Activated CD4-positive, CD25-positive, alpha-beta regulatory T cell treated with anti-CD3 and anti-CD28 coated beads, Interleukin-2, amount 50 U/mL, for 16 hours (primary cell): ENCODE results near the gene EGFR.

Source experiments
- DNase-seq: peaks from one replicate; pipeline ENCODE4 v3.0.0-alpha.2; 2020; ENCODE audit warnings: low read depth, low spot score

The EGFR gene

DNA sequence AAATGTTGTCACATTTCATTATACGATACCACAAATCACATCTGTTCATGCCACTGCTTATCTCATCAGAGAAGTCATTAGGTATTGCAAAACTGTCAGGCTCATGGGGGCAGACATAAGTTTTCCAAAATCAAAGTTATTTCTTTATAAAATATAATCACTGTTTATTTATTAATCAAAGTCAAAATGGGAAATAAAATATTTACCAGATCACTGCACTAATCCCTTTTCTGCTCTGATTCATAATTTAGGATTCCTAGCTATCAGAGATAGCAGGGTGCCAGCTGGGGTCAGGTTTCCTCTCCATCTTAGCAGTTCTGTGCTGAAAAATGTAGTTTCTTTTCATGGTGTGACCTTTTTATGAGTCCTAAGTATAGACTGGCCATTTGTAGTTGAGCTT lies 228.6 kb downstream of the EGFR start:
- DNase-seq = no peak

DNA sequence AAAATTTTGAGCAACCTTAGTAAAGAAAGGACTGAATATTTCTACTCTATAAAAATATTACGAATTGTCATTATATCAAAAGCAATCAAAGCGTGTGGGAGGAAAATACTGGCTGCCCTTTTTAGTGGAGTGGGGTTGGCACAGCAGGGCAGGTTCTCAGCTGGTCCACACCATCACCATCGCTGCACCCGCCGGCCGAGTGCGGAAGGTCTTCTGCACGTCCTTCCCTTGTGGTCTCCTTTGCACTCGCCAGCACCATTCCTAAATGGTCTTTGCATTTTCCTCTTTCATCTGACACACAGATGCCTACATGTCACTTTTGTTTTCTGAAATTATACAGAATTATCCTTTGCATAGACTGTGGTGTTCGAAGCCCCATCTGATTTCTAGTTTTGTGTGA lies 229.7 kb downstream of the EGFR start:
- no peak for DNase-seq

GRCh38 chr7:55249332-55249731 lies 230.5 kb downstream of the EGFR start:
- DNase-seq = no peak

GRCh38 chr7:55250313-55250712 lies 231.5 kb downstream of the EGFR start:
- no peak for DNase-seq

DNA sequence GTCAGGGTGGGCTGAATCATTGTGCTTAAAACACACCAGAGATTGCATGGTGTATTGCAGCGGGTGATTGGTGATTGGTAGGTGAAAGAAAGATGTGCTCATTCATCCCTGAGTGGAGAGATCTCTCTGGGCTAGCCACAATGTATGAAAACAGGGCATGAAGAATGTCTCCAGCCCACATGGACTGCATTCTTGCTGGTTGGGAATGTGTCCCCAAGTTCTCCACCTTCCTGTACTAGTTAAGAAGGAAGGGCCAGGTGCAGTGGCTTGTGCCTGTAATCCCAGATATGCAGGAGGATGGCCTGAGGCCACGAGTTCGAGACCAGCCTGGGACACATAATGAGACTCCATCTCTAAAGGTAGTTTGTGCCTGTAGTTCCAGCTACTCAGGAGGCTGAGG lies 232.5 kb downstream of the EGFR start:
- no peak for DNase-seq

DNA sequence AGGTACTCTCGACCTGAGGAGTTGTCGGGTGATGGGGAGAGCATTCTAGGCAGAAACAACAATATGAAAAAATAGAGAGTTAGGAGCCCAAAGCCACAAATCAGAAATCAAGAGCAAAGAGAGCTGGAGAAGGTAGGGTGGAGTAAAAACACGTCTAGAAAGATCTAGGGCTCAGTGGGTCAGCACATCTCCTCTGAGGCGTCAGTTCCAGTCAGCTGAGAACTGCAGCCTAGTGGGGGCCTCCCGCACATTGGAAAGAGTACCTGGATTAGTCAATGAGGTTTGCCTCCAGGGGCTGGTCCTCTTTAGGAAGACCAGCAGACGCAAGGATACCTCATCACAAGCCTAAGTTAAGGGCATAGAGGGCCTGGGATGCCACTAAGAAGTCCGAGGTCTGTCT lies 233.1 kb downstream of the EGFR start:
- no peak for DNase-seq

GRCh38 chr7:55252386-55252785 lies 233.6 kb downstream of the EGFR start:
- DNase-seq = no peak

DNA sequence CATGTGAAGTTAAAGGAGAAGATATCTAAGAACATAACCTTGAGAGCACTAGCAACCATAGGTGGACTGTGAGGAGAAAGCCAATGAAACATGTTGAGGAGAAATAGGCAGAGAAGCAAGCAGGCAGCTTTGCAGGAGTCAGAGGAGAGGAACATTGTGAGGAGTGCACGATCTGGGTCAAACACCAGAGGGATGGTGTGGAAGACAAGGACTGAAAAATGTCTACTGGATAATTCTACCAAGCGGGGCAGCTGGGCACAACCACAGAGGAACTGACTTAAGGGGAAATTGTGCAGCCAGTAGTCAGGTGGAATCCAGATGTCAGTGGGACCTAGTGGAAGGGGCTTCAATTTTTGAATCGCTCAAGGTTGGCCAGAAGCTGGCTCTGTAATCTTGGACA lies 234.4 kb downstream of the EGFR start:
- no peak for DNase-seq

DNA sequence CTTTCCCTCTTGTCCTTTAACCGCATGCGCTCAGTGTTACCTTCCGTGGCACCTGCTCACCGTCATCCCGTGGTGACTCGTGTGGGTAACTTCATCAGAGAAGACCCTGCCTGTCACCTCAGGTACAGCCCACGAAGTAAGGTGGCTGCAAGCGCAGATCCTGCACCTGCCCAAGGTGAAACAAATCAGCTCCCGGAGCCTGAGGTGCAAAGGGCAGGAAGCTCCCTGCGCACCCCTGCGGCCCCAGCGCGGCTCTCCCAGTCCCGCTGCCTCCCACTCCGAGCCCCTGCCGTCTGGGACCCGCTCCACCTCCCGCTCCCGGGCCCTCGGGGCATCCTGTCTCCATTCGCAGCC lies 235.4 kb downstream of the EGFR start:
- DNase-seq = no peak

- DNase-seq = peak; percentile 21
These were observed 236.0 kb downstream of the EGFR start for GRCh38 chr7:55254596-55255495.

GRCh38 chr7:55255496-55256445 lies 237.0 kb downstream of the EGFR start:
- DNase-seq = peak; percentile 30

DNA sequence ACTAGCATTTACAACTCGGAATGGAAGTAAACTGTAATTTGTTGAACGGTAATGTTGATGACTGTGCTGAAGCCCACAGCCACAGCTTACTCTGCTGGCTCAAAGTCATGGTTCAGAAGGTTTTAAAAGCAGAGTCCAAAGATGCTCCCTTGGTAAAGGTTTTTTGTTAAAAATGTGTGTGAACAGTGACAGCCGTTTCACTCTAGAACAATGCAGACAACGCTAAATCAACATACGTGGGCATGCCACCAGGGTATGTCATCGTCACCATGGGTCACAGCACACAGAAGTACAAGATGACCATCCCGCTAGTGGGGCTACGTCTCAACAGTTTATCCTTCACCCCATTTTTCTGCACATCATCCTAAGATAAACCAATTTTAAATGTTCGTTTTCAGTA lies 239.8 kb downstream of the EGFR start:
- no peak for DNase-seq

- DNase-seq = no peak
These were observed 241.4 kb downstream of the EGFR start for GRCh38 chr7:55260171-55260570.

DNA sequence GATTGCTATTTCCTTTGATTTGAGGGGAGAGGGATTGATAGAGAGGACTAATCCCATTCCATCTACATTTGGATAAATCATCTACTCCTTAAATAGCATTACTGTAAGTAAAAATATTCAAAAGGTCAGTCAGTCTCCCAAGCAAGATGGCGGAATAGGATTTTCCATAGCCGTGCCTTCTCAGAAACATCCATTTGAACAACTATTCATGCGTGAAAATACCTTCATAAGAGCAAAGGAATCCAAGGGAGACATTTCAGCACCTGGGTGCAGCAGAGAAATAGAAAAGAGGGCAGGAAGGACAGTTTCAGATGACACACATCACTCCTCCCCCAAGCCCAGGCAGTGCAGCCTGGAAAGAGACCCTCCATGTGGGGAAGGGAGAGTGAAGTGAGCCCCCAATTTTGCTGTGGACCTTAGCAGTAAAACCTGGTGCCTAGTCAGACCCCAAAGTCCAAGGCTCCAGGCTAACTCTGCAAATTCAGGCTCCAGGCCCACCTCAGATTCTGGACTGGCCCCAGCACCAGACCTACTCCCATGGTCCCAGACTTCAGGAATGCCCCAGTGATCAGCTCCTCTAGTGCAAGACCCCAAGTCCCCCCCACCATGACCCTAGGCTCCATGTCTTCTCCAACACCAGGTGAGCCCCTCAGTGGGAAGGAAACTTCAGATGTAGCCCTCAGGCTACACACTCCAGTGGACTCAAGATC lies 242.0 kb downstream of the EGFR start:
- DNase-seq = no peak
